Activated T-helper 17 cell treated with anti-CD3 and anti-CD28 coated beads, Interleukin-2, amount 50 U/mL, for 72 hours (primary cell): ENCODE results near the gene HIBADH. TPM values are rescaled to one million over a fixed set of nuclear protein-coding genes. Genes with fewer than 3 reads are reported as not detected.

Source experiments
- ATAC-seq: fragments of 150-1000 bp; cut with Tn5 transposase; replicated peaks from 2 replicates; pipeline ENCODE4 v1.10.0; 2021; ENCODE audit warnings: mild to moderate bottlenecking, moderate library complexity
- H3K27ac Mint-ChIP-seq: one replicate; pipeline ENCODE4 v1.8.0; 2022; ENCODE audit warnings: mixed read lengths
- H3K27me3 Mint-ChIP-seq: one replicate; pipeline ENCODE4 v1.8.0; 2022; ENCODE audit warnings: mixed read lengths
- H3K36me3 Mint-ChIP-seq: one replicate; pipeline ENCODE4 v1.8.0; 2022; ENCODE audit warnings: low read depth, mild to moderate bottlenecking, mixed read lengths
- H3K4me1 Mint-ChIP-seq: one replicate; pipeline ENCODE4 v1.8.0; 2022; ENCODE audit warnings: mixed read lengths
- H3K4me3 Mint-ChIP-seq: one replicate; pipeline ENCODE4 v1.8.0; 2022; ENCODE audit warnings: mild to moderate bottlenecking, mixed read lengths
- H3K9me3 Mint-ChIP-seq: one replicate; pipeline ENCODE4 v1.8.0; 2022; ENCODE audit warnings: mixed read lengths
- total RNA-seq, 2 donors: library from RNA; stranded (reverse); gene quantifications; one replicate each; pipeline ENCODE4 v1.2.3, GENCODE V29; 2022

Gene HIBADH
- total RNA-seq, 2 donors from 2014 or later, result 12.0 to 12.1 TPM

DNA sequence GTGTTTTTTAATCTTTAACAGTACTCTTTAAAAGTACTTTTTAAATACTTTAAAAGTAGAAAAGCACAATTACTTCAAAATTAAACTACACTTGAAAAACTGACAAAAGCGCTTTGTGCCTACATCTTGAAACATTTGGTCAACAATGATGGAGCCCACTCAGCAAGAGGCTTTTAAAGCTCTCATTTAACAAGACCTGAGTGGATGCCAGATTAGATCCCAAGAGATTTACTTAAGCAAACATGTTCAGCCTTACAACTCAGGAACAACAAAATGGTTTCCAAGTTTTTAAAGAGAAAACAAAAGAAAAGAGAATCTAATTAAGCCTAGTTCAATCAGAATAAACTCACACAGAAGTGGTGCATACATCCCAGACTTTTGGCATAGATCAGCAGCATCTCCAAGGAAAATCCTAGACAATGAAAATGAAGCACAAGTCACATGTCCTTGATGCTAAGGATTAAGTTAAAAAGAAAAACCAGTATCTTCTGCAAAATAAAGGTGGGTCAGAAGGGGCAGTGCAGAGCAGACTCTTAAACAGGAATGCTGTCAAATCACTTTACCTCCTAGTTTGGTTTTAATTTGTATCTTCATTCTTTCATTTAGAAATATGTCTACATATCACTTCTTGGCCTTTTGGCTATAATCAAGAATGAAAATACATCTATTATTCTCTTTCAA, 26.2 kb downstream of the HIBADH start:
- Mint-ChIP-seq H3K27me3 (no peaks in the 10 kb centered on the region), H3K9me3 (no peaks in the 10 kb centered on the region), H3K4me1 (peaks cover 6% of the 10 kb centered on the region), H3K4me3 (no peak overlapping the region), H3K27ac (no peak overlapping the region), H3K36me3 (peaks cover 16% of the 10 kb centered on the region)
- no peak for ATAC-seq

DNA sequence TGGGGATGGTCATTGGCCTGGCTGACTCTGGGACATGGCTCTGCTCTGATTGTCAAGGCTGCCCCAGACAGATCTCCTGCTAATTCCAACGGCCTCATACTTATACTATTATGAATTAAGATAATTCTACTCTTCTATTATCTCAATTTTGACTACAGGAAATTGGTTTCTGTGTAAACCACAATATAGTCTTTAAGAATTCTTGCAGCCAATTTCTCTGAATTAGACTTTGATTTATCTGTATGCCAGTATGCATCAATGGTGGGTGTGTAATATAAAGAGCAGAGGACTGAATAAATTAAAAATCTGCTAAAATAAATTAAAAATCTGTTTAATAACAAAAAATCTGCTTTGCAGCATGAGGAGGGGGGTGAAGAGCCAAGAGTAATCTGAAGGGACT, 27.0 kb downstream of the HIBADH start:
- no peak overlapping the region for H3K27ac Mint-ChIP-seq
- no peak for ATAC-seq
- peaks cover 23% of the 10 kb centered on the region for H3K36me3 Mint-ChIP-seq
- no peaks in the 10 kb centered on the region for H3K27me3 Mint-ChIP-seq
- no peaks in the 10 kb centered on the region for H3K9me3 Mint-ChIP-seq
- peaks cover 6% of the 10 kb centered on the region for H3K4me1 Mint-ChIP-seq
- H3K4me3 Mint-ChIP-seq, result no peak overlapping the region

DNA sequence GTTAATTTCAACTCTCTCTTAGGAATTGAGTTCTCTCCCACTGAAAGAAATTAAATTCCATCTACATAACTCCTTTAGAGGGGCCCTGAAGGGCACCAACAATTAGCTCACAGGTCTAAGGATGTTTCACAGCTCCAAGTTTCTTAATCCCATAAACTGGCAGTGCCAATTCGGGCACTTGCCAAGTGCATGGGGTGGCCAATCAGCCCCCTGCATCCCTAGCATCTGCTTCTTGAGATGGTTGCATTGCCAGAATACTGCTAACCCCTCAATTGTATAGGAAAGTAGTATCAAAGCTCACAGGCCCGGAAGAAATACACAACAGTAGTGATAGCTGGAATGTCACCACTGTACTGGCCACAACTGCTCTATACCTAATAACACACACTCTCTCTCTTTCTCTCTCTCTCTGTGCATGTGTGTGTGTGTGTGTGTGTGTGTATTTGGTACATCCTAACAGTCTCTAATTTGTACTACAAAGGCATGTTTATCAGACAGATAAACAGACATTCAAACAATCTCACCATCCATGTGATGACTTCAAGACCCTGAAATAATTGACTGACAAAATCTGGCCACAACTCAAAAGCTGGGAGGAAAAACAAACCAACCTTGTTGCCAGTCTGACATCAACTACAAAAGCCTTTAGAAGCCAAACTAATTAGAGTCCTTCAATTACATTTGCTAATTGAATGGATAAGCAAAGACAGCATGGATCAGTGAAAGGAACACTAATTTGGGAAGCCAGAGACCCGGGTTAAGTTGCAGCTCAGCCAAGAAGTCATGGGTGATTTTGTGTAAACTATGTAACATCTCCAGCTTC, 27.8 kb downstream of the HIBADH start:
- ATAC-seq, result no peak
- Mint-ChIP-seq H3K27ac (no peak overlapping the region), H3K9me3 (no peaks in the 10 kb centered on the region), H3K36me3 (peaks cover 23% of the 10 kb centered on the region), H3K27me3 (no peaks in the 10 kb centered on the region), H3K4me1 (peaks cover 6% of the 10 kb centered on the region), H3K4me3 (no peak overlapping the region)

DNA sequence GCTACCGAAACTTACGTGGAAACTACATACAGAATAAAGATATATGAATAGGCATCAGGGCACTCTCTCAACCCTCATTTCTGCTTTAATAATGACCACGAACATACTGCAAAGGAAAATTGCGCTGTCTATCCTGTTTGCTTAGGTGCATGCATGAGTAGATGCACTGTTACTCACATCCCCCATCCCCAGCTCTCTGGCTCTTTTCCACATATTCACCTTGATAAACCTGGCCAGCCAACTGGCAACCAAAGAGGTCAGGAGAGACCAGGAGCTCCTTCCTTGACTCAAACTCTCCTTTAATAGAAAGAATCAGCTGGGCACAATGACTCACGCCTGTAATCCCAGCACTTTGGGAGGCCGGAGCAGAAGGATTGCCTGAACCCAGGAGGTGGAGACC, 29.6 kb downstream of the HIBADH start:
- Mint-ChIP-seq H3K4me1 (peaks cover 6% of the 10 kb centered on the region), H3K27ac (no peak overlapping the region), H3K9me3 (no peaks in the 10 kb centered on the region), H3K27me3 (no peaks in the 10 kb centered on the region), H3K36me3 (peaks cover 21% of the 10 kb centered on the region), H3K4me3 (no peak overlapping the region)
- no peak for ATAC-seq

DNA sequence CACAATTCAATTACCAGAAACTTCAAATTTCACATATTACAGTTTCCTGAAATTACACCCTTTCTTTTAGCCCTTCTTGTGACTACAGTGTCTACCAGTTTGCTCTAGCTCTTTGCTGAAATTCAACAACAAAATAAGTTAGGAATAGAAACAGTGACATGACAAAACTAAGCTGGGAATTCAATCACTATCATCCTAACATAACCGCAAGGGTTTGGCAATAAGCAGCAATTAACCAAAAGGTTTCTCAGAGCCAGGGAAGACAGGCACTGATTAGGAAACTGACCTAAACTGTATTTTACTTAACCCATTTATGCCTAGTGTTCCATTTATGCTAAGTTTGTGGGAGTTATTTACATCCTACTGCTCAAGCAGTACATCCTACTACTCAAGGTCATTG, 31.3 kb downstream of the HIBADH start:
- peaks cover 21% of the 10 kb centered on the region for H3K36me3 Mint-ChIP-seq
- H3K4me1 Mint-ChIP-seq, result peaks cover 1% of the 10 kb centered on the region
- ATAC-seq, result no peak
- H3K4me3 Mint-ChIP-seq, result no peak overlapping the region
- H3K27ac Mint-ChIP-seq, result no peak overlapping the region
- H3K9me3 Mint-ChIP-seq, result no peaks in the 10 kb centered on the region
- H3K27me3 Mint-ChIP-seq, result no peaks in the 10 kb centered on the region

DNA sequence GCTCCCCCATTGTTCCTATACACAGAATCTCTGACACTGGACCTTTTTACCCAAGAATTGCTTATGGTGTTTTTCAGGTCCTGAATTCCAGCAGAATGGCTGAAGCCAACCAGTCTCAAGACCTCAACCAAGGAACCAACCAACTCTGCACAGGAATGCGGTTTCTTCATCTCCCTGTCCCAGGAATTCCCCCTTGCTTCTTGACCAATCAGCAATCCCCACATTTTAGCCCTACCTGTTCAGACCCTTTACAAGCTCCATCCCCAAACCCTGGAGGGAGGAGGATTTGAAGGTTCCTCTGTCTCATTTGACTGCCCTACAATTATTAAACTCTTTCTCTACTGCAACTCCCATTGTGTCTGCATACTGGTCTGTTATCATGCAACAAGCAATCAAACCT, 35.5 kb downstream of the HIBADH start:
- Mint-ChIP-seq H3K36me3 (peaks cover 40% of the 10 kb centered on the region), H3K9me3 (peaks cover 13% of the 10 kb centered on the region)
- no peak for ATAC-seq

DNA sequence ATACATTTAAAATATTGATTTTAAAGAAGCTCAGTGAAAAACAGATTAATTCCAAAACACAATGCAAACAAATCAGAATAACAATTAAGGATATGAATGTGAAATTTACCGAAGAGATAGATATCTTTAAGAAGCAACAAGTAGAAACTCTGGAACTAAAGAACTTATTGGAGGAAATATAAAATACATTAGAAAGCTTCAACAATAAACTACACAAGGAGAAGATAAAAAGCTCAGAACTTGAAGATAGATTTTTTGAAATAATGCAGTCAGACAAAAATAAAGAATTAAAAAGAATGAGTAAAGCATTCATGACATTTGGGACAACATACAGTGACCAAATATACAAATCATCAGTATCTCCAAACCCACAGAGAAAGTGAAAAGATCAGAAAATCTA, 43.2 kb downstream of the HIBADH start:
- Mint-ChIP-seq H3K4me3 (no peak overlapping the region), H3K36me3 (peaks cover 57% of the 10 kb centered on the region)
- ATAC-seq, result no peak

More for the DNA sequence above, 35.5 kb downstream of the HIBADH start:
- Mint-ChIP-seq H3K4me1 (no peaks in the 10 kb centered on the region), H3K27ac (no peak overlapping the region), H3K4me3 (no peak overlapping the region), H3K27me3 (no peaks in the 10 kb centered on the region)

DNA sequence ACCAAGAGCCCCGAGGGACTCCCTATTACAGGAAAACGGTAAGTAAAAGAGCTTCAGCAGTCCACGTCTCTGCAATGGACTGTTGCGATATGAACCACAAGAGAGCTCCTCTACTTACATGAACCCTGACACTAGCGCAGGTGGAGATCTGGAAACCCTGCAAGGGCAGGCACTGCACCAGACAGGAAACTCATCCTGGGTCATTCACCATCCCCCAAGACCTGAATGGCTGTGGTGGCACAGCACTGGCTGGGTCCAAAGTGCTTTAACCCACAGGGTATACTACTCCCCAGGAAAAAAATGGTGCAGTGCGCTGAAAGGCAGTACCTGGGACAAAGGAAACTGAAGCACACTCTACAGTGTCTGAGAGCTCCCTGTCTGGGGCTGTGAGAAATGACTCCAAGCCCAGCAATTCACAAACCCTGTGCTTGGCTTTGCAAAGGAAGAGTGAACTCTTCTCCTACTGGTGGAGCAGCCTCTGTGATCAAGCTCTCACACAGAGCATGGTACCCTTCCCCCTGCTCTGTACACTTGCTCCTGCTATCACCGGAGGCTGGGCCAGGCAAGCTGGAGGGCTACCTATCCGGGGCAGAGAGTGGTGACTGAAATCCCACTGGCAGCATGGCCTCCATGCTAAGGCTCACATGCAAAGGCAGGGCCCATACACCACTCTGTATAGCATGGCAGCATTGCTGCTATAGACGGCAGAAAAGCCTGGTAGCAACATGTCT, 44.9 kb downstream of the HIBADH start:
- Mint-ChIP-seq H3K27me3 (no peaks in the 10 kb centered on the region), H3K36me3 (peaks cover 45% of the 10 kb centered on the region), H3K4me3 (no peak overlapping the region), H3K9me3 (peaks cover 19% of the 10 kb centered on the region), H3K4me1 (no peaks in the 10 kb centered on the region), H3K27ac (no peak overlapping the region)
- ATAC-seq, result no peak

More for the DNA sequence above, 43.2 kb downstream of the HIBADH start:
- H3K27me3 Mint-ChIP-seq, result no peaks in the 10 kb centered on the region
- H3K27ac Mint-ChIP-seq, result no peak overlapping the region
- H3K9me3 Mint-ChIP-seq, result peaks cover 25% of the 10 kb centered on the region
- H3K4me1 Mint-ChIP-seq, result no peaks in the 10 kb centered on the region

DNA sequence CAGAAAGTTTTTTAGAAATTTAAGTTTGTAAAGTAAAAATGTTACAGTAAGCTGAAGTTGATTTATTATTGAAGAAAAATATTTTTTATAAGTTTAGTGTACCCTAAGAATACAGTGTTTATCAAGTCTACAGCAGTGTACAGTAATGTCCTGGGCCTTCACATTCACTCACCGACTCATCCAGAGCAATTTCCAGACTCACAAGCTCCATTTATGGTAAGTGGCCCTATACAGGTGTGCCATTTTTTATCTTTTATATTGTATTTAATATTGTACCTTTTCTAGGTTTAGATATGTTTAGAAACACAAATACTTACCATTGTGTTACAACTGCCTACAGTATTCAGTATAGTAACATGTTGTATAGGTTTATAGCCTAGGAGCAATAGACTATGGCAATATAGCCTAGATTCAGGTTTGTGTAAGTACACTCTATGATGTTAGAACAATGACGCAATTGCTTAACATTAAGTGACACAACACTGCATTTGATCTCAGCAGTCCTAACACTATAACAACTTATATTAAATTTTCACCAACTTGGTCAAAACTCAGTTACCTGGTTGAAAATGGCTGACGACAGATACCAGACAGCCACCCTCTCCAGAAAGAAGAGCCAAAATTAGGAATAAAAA, 45.7 kb downstream of the HIBADH start:
- ATAC-seq, result no peak

DNA sequence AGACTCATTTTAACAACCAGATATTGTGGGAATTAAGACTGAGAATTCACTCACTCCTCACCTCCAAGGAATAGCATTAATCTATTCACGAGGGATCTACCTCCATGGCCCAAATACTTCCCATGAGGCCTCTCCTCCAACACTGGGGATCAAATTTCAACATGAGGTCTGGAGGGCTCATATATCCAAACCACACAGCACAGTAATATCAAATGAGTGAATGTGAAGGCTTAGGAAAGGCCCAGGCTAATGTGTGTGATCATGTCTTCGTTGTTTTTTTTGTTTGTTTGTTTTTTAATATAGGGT, 46.5 kb downstream of the HIBADH start:
- Mint-ChIP-seq H3K27ac (no peak overlapping the region), H3K36me3 (peaks cover 28% of the 10 kb centered on the region), H3K4me3 (no peak overlapping the region), H3K9me3 (peaks cover 12% of the 10 kb centered on the region), H3K4me1 (no peaks in the 10 kb centered on the region), H3K27me3 (no peaks in the 10 kb centered on the region)
- ATAC-seq, result no peak

More for the DNA sequence above, 45.7 kb downstream of the HIBADH start:
- H3K27ac Mint-ChIP-seq, result no peak overlapping the region
- no peaks in the 10 kb centered on the region for H3K4me1 Mint-ChIP-seq
- H3K27me3 Mint-ChIP-seq, result no peaks in the 10 kb centered on the region
- H3K36me3 Mint-ChIP-seq, result peaks cover 37% of the 10 kb centered on the region
- H3K4me3 Mint-ChIP-seq, result no peak overlapping the region
- peaks cover 12% of the 10 kb centered on the region for H3K9me3 Mint-ChIP-seq

DNA sequence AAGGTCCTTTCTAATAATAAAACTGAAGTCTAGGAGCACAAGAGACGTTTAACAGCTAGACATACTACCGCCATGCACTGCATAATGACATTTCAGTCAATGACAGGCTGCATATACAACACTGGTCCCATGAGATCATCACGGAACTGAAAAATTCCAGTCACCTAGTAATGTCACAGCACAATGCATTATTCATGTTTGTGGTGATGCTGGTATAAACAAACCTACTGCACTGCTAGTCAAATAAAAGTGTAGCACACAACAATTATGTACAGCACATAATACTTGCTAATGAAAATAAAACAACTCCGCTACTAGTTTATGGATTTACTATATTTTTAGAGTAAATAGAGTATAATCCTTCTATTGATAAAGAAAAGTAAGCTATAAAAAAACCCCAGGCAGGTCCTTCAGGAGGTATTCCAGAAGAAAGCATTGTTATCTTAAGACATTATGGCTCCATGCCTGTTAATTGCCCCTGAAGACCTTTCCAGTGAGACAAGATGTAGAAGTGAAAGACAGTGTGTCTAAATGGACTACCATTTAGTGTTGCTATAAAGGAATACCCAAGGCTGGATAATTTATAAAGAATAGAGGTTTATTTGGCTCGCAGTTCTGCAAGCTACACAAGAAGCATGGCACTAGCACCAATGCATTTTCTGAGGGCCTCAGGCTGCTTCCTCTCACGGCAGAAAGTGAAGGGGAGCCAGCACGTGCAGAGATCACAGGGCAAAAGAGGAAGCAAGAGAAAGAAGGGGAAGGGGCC, 47.1 kb downstream of the HIBADH start:
- ATAC-seq, result no peak
- Mint-ChIP-seq H3K9me3 (peaks cover 8% of the 10 kb centered on the region), H3K36me3 (peaks cover 23% of the 10 kb centered on the region), H3K27me3 (no peaks in the 10 kb centered on the region), H3K27ac (no peak overlapping the region), H3K4me3 (no peak overlapping the region), H3K4me1 (no peaks in the 10 kb centered on the region)

DNA sequence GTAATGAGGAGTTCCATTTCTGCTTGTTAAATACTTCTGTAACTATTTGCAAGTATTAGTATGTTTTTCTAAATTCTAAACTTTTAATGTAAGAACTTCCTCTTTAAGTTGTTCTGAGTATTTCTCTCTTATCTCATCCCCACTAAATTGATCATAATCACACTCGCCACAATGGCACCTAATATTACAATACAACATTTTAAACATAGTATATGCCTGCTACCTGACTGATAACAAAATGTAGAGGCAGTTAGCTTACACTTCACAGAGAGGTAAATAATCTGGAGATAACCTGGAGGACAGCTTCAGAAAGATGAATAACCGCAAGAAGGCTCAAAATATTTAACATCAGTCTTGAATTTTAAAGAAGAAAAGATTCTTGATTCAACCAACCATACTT, 48.6 kb downstream of the HIBADH start:
- no peaks in the 10 kb centered on the region for H3K9me3 Mint-ChIP-seq
- H3K4me3 Mint-ChIP-seq, result no peak overlapping the region
- no peak for ATAC-seq
- no peaks in the 10 kb centered on the region for H3K4me1 Mint-ChIP-seq
- H3K27me3 Mint-ChIP-seq, result no peaks in the 10 kb centered on the region
- peaks cover 11% of the 10 kb centered on the region for H3K36me3 Mint-ChIP-seq
- no peak overlapping the region for H3K27ac Mint-ChIP-seq

DNA sequence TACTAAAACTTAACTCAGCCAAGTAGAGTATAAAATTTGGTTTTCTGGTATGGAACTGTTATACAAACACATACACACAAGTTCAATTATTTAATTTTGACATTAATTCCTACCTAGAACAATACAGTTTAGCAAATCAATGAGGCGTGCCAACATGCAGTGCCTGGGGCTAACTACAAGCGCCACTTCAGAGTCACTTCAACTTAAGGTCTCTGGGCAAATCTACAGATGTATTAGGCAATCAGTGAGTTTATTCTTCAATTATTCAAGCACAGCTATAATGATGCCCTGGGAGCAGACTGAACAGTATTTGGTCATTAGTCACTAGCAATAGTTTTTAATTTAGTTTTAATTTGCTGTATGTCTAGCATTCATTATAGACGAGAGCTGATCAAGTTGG, 51.6 kb downstream of the HIBADH start:
- Mint-ChIP-seq H3K4me1 (no peaks in the 10 kb centered on the region), H3K27ac (no peak overlapping the region), H3K36me3 (peaks cover 5% of the 10 kb centered on the region), H3K9me3 (no peaks in the 10 kb centered on the region), H3K27me3 (no peaks in the 10 kb centered on the region), H3K4me3 (no peak overlapping the region)
- ATAC-seq, result no peak
